NCI-H146 (cell line): ENCODE results near the gene CDX4.
"Not testable (repeated sequence)": the region's sequence is repeated elsewhere in the genome, so short reads cannot be mapped to it uniquely, and the experiment has no call there.

Experiments used
- DNase-seq: peaks from one replicate; lab custom pipeline; 2025; lab: John Stamatoyannopoulos, UW

The CDX4 gene

DNA sequence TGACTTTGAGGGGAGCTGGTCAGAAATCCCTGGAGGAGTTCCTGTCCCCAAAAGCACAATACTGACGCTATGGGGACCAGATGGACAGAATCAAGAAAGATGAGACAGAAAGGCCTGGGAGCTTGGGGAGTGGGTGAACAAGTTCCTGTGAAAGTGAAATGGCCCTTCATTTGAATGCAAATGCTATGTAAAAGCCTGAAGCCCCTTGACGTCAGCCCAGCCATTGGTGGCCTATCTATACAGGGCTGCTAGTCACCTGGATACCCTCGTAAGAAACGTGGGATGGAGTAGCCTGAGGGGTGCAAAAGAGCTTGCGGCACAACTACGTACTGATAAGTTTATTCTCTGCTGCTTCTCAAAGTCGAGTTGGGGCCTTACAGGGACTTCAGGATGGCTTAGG is at the start of gene CDX4:
CDX4 (plus strand) TSS at position 223 of the 400 bp plus-strand sequence. CDS start 201 bp downstream, outside the sequence.
- DNase-seq: no peak

- DNase-seq: no peak
These were observed 48.5 kb upstream of the CDX4 start for GRCh38 chrX:73398185-73398914.

DNA sequence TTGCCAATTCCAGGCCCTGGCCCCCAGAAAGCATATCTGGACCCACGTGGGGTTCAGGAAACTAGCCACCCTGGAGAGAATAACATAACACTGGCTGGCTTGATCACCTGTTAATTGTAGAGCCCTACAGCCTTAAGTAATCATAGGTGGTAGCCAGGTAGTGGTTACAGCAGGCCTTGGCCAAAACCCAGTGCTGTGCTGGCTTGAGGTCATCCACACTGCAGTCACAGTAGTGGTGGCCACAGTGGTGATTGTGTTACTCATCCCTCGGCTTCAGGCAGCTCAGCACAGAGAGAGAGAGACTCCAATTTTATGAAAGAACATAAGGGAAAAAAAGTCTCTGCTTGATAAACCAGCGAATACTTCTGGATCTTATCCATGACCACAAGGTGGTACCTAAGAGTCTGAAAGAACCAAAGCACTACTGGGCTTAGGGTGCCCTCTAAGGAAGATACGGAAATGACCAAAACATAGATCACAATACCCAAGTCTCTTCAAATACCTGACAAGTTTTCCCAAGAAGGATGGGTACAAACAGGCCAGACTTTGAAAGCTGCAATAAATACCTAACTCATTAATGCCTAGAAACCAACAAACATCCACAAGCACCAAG is 46.6 kb upstream of the CDX4 start:
- no peak for DNase-seq

DNA sequence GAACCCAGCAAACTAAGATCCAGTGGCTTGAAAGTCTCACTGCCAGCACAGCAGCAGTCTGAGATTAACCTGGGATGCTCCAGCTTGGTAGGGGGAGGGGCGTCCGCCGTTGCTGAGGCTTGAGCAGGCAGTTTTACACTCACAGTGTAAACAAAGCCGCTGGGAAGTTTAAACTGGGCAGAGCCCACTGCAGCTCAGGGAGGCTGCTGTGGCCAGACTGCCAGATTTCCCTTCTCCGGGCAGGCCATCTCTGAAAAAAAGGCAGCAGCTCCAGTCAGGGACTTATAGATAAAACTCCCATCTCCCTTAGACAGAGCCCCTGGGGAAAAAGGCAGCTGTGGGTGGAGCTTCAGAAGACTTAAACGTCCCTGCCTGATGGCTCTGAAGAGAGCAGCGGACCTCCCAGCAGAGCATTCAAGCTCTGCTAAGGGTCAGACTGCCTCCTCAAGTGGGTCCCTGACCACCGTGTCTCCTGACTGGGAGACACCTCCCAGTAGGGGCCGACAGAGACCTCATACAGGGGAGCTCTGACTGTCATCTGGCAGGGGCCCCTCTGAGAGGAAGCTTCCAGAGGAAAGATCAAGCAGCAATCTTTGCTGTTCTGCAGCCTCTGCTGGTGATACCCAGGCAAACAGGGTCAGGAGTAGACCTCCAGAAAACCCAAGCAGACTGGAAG is 45.1 kb upstream of the CDX4 start:
- no peak for DNase-seq

DNA sequence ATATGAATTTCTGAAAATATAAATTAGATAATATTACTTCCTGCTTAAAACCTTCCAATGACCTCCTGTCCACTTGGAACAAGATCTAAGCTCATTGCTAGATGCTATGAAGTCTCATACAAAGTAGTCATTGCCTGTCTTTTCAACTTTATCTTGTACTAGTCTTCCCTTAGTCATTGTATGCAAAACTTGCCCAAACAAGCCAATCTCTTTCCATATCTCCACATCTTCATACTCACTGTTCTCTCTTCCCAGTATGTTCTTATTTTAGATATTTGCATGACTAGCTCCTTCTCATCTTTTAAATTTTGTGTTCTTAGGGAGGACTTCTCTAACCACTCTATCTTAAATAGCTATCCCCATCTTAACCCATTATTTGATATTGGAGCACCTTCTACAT is 33.9 kb upstream of the CDX4 start:
- DNase-seq: no peak

DNA sequence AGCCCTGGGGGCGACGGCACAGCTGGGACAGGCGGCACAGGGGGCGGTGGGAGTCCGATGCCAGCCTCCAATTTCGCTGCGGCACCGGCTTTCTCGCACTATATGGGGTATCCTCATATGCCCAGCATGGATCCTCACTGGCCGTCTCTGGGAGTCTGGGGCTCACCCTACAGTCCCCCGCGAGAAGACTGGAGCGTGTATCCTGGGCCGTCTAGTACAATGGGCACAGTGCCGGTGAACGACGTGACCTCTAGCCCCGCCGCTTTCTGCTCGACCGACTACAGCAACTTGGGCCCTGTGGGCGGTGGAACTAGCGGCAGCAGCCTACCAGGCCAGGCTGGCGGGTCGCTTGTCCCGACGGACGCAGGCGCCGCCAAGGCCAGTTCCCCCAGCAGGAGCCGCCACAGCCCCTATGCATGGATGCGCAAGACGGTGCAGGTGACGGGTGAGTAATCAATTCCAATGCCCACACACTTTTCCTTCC is 500 bp downstream of the CDX4 start:
- DNase-seq: no peak

GRCh38 chrX:73448379-73448778 is 1.5 kb downstream of the CDX4 start:
- no peak for DNase-seq

- no peak for DNase-seq
These were observed 8.3 kb downstream of the CDX4 start for GRCh38 chrX:73455171-73455570.

GRCh38 chrX:73457306-73457705 is 10.5 kb downstream of the CDX4 start:
- DNase-seq: no peak

GRCh38 chrX:73468376-73468775 is 21.5 kb downstream of the CDX4 start:
- no peak for DNase-seq

DNA sequence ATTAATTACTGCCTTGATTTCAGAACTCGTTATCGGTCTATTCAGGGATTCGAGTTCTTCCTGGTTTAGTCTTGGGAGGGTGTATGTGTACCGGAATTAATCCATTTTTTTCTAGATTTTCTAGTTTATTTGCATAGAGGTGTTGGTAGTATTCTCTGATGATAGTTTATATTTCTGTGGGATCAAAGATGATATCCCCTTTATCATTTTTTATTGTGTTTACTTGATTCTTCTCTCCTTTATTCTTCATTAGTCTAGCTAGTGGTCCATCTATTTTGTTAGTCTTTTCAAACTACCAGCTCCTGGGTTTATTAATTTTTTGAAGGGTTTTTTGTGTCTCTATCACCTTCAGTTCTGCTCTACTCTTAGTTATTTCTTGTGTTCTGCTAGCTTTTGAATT is 32.1 kb downstream of the CDX4 start:
- no peak for DNase-seq

DNA sequence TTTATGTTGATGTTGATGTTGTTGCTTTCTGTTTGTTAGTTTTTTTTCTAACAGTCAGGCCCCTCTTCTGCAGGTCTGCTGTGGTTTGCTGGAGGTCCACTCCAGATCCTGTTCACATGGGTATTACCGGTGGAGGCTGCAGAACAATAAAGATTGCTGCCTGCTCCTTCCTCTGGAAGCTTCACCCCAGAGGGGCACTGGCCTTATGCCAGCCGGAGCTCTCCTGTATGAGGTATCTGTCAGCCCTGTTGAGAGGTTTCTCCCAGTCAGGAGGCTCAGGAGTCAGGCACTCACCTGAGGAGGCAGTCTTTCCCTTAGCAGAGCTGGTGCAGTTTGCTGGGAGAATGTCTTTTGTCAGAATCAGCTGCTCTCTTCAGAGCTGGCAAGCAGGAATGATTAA is 34.7 kb downstream of the CDX4 start:
- no peak for DNase-seq

DNA sequence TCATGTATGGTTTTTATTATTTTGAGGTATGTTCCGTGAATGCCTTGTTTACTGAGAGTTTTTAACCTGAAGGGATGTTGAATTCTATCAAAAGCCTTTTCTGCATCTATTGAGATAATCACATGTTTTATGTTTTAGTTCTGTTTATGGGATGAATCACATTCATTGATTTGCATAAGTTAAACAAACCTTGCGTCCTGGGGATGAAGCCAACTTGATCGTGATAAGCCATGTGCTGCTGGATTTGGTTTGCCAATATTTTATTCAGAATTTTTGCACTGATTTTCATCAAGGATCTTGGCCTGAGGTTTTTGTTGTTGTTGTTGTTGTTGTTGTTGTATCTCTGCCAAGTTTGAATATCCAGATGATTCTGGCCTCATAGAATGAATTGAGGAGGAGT is 43.8 kb downstream of the CDX4 start:
- DNase-seq: no peak

DNA sequence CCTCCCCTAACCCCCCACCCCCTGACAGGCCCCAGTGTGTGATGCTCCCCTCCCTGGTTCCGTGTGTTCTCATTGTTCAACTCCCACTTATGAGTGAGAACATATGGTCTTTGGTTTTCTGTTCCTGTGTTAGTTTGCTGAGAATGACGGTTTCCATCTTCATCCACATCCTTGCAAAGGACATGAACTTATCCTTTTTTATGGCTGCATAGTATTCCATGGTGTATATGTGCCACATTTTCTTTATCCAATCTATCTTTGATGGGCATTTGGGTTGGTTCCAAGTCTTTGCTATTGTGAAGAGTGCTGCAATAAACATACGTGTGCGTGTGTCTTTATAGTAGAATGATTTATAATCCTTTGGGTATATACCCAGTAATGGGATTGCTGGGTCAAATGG is 45.3 kb downstream of the CDX4 start:
- not testable (repeated sequence) for DNase-seq
